ENCODE data around the gene MMP11.

MMP11 gene

DNA sequence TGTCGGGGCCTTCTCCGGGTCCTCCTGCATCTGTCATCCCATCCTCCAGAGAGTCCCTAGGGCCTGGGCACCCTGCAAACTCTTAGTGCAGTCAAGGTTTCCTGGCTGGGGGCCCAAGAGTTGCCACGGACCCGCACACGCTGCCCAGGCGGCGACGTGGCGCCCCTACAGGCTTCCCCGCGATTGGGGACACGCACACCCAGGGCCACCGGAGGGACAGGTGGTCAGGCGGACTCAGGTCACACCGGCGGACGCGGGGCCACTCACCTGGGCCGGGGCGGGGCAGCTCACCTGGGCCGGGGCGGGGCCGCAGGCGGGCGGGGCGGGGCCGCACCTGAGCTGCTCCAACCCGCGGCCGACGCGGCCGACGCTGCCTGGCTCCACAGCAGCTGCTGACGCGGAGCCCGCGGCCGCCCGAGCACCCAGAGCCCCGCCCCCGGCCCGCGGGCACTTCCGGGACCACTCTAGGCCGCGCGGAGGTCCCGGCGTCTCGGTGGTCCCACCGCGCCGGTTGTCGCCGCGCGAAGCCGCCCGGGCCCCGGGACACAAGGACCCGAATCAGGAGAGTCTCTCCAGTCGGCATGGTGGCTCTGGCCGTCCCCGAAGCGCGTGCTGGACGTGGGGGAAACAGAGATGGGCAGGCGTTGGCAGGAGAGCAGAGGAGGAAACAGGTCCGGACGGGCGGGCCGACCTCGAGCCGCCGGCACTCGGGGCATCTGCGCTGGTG, 21.8 kb upstream of the MMP11 start, which contains the start of gene ZNF70:
Gene ZNF70, minus strand, starts transcription at position 399 of the 727 bp plus-strand sequence. CDS start 5,972 bp downstream, outside the sequence.
- Histone ChIP-seq H3K36me3 (ENCODE audit: control insufficient read depth, insufficient read depth, low read length) (no peaks in the 10 kb centered on the region), H3K27ac (ENCODE audit: low read depth, low read length) (peak within 1 kb of the TSS; percentile 79), H3K9me3 (ENCODE audit: control insufficient read depth, insufficient read depth, low read length) (no peaks in the 10 kb centered on the region), H3K4me1 (ENCODE audit: control insufficient read depth, insufficient read depth, low read length) (peaks cover 4% of the 10 kb centered on the region; the same call in 1 of the 2 replicates), H3K27me3 (ENCODE audit: control insufficient read depth, insufficient read depth, low read length) (no peaks in the 10 kb centered on the region), H3K9ac (ENCODE audit: low read depth, low read length) (peak within 1 kb of the TSS; percentile 85), H3K4me3 (ENCODE audit: low read depth, low read length) (peak within 1 kb of the TSS; percentile 84)

- H3K4me1 ChIP-seq (ENCODE audit: control insufficient read depth, insufficient read depth, low read length) = peaks cover 4% of the 10 kb centered on the region; the same call in 1 of the 2 replicates
- peak overlapping the region; percentile 84 for H3K4me3 ChIP-seq (ENCODE audit: low read depth, low read length)
- peak overlapping the region; percentile 79 for H3K27ac ChIP-seq (ENCODE audit: low read depth, low read length)
- H3K36me3 ChIP-seq (ENCODE audit: control insufficient read depth, insufficient read depth, low read length) = no peaks in the 10 kb centered on the region
- H3K9me3 ChIP-seq (ENCODE audit: control insufficient read depth, insufficient read depth, low read length) = no peaks in the 10 kb centered on the region
- H3K27me3 ChIP-seq (ENCODE audit: control insufficient read depth, insufficient read depth, low read length) = no peaks in the 10 kb centered on the region
- peak overlapping the region; percentile 85 for H3K9ac ChIP-seq (ENCODE audit: low read depth, low read length)
Measured at GRCh38 chr22:23751441-23751996, 21.1 kb upstream of the MMP11 start.

DNA sequence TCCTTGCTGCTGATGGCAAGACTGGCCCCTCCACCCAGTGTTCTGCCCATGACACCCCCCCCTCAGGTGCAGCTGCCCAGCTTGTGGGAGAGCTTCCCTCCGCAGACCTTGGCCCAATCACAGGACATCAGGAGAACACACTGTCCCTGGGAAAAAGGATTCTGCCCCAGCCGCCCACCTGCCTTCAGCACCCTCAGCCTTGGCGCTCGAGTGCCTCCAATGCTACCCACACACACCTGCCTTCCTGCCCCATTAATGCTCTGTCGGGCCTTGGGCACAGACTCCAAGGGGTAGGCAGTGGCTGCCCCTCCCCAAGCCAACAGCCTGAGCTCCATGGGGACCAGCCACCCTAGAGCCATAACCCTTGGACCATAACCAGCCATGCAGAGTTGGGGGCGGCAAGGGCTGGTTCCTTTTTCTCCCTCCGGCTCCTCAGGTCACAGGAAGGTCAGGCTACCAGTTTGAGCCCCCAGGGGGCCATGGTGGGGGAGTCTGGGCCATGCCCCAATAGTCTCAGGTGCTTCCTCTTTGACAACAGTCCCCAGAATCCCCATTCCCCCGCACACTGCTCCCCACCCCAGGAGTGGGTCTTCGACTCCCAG, 20.5 kb upstream of the MMP11 start:
- Histone ChIP-seq H3K27ac (ENCODE audit: low read depth, low read length) (no peak overlapping the region), H3K9ac (ENCODE audit: low read depth, low read length) (no peak overlapping the region), H3K27me3 (ENCODE audit: control insufficient read depth, insufficient read depth, low read length) (no peaks in the 10 kb centered on the region), H3K4me3 (ENCODE audit: low read depth, low read length) (no peak overlapping the region), H3K36me3 (ENCODE audit: control insufficient read depth, insufficient read depth, low read length) (no peaks in the 10 kb centered on the region), H3K9me3 (ENCODE audit: control insufficient read depth, insufficient read depth, low read length) (no peaks in the 10 kb centered on the region), H3K4me1 (ENCODE audit: control insufficient read depth, insufficient read depth, low read length) (peaks cover 4% of the 10 kb centered on the region; the same call in 1 of the 2 replicates)

- H3K4me3 ChIP-seq (ENCODE audit: low read depth, low read length) = no peak overlapping the region
- no peak overlapping the region for H3K27ac ChIP-seq (ENCODE audit: low read depth, low read length)
Measured at GRCh38 chr22:23752750-23753149, 19.9 kb upstream of the MMP11 start.

GRCh38 chr22:23753385-23753784, 19.3 kb upstream of the MMP11 start:
- Histone ChIP-seq H3K27me3 (ENCODE audit: control insufficient read depth, insufficient read depth, low read length) (no peaks in the 10 kb centered on the region), H3K4me3 (ENCODE audit: low read depth, low read length) (no peak overlapping the region), H3K9me3 (ENCODE audit: control insufficient read depth, insufficient read depth, low read length) (no peaks in the 10 kb centered on the region), H3K36me3 (ENCODE audit: control insufficient read depth, insufficient read depth, low read length) (no peaks in the 10 kb centered on the region), H3K9ac (ENCODE audit: low read depth, low read length) (no peak overlapping the region), H3K27ac (ENCODE audit: low read depth, low read length) (no peak overlapping the region), H3K4me1 (ENCODE audit: control insufficient read depth, insufficient read depth, low read length) (peaks cover 4% of the 10 kb centered on the region; the same call in 1 of the 2 replicates)

More at GRCh38 chr22:23752750-23753149, 19.9 kb upstream of the MMP11 start:
- H3K27me3 ChIP-seq (ENCODE audit: control insufficient read depth, insufficient read depth, low read length) = no peaks in the 10 kb centered on the region
- H3K36me3 ChIP-seq (ENCODE audit: control insufficient read depth, insufficient read depth, low read length) = no peaks in the 10 kb centered on the region
- H3K4me1 ChIP-seq (ENCODE audit: control insufficient read depth, insufficient read depth, low read length) = peaks cover 4% of the 10 kb centered on the region; the same call in 1 of the 2 replicates
- no peak overlapping the region for H3K9ac ChIP-seq (ENCODE audit: low read depth, low read length)
- no peaks in the 10 kb centered on the region for H3K9me3 ChIP-seq (ENCODE audit: control insufficient read depth, insufficient read depth, low read length)

GRCh38 chr22:23754220-23754919, 18.3 kb upstream of the MMP11 start, which contains the start of gene VPREB3:
Gene VPREB3, minus strand, starts transcription at chr22:23754425. Its CDS starts 62 bp downstream, at chr22:23754363.
- Histone ChIP-seq H3K27me3 (ENCODE audit: control insufficient read depth, insufficient read depth, low read length) (no peaks in the 10 kb centered on the region), H3K4me1 (ENCODE audit: control insufficient read depth, insufficient read depth, low read length) (peaks cover 4% of the 10 kb centered on the region; the same call in 1 of the 2 replicates), H3K9me3 (ENCODE audit: control insufficient read depth, insufficient read depth, low read length) (no peaks in the 10 kb centered on the region), H3K27ac (ENCODE audit: low read depth, low read length) (no peak within 1 kb of the TSS), H3K9ac (ENCODE audit: low read depth, low read length) (no peak within 1 kb of the TSS), H3K4me3 (ENCODE audit: low read depth, low read length) (no peak within 1 kb of the TSS), H3K36me3 (ENCODE audit: control insufficient read depth, insufficient read depth, low read length) (no peaks in the 10 kb centered on the region)

GRCh38 chr22:23754980-23755636, 17.5 kb upstream of the MMP11 start:
- no peak overlapping the region for H3K9ac ChIP-seq (ENCODE audit: low read depth, low read length)
- H3K9me3 ChIP-seq (ENCODE audit: control insufficient read depth, insufficient read depth, low read length) = no peaks in the 10 kb centered on the region
- H3K27ac ChIP-seq (ENCODE audit: low read depth, low read length) = no peak overlapping the region
- no peaks in the 10 kb centered on the region for H3K27me3 ChIP-seq (ENCODE audit: control insufficient read depth, insufficient read depth, low read length)
- H3K36me3 ChIP-seq (ENCODE audit: control insufficient read depth, insufficient read depth, low read length) = no peaks in the 10 kb centered on the region
- no peak overlapping the region for H3K4me3 ChIP-seq (ENCODE audit: low read depth, low read length)
- H3K4me1 ChIP-seq (ENCODE audit: control insufficient read depth, insufficient read depth, low read length) = no peaks in the 10 kb centered on the region; the same call in 1 of the 2 replicates

DNA sequence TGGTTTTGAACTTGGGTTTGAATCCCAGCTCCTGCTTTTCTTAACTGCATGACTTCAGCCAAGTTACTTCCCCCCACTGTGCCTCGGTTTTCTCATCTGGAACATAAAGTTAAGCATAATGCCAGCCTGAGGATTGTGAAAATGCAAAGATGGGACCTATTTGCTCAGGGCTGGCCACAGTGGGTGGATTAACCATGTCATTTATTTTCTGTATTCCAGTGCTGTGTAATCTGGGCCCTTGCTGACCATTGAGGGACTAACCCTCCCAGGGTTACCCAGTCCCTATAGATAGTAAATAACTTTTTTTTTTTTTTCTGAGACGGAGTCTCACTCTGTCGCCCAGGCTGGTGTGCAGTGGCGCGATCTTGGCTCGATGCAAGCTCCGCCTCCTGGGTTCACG, 16.9 kb upstream of the MMP11 start:
- no peak overlapping the region for H3K9ac ChIP-seq (ENCODE audit: low read depth, low read length)
- no peak overlapping the region for H3K4me3 ChIP-seq (ENCODE audit: low read depth, low read length)
- no peaks in the 10 kb centered on the region for H3K9me3 ChIP-seq (ENCODE audit: control insufficient read depth, insufficient read depth, low read length)
- no peaks in the 10 kb centered on the region for H3K27me3 ChIP-seq (ENCODE audit: control insufficient read depth, insufficient read depth, low read length)
- no peaks in the 10 kb centered on the region; the same call in 1 of the 2 replicates for H3K4me1 ChIP-seq (ENCODE audit: control insufficient read depth, insufficient read depth, low read length)
- no peaks in the 10 kb centered on the region for H3K36me3 ChIP-seq (ENCODE audit: control insufficient read depth, insufficient read depth, low read length)
- H3K27ac ChIP-seq (ENCODE audit: low read depth, low read length) = no peak overlapping the region

DNA sequence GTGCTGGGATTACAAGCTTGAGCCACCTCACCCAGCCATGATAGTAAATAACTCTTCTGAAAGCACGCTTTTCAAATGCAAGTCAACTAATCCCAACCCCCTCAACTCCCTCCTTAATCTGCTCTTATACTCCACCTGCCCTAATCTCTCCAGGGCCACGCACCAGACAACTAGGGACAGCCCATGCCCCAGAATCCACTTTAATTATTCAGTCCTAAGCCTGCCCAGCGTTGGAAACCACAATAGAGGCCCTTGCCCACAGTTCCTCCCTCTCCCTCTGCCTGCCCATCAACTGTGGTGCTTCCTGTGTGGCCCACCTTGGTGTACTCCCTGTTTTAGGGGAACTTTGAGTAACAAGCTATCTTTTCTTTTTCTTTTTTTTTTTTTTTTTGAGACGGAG, 15.8 kb upstream of the MMP11 start:
- H3K4me1 ChIP-seq (ENCODE audit: control insufficient read depth, insufficient read depth, low read length) = no peaks in the 10 kb centered on the region
- H3K4me3 ChIP-seq (ENCODE audit: low read depth, low read length) = no peak overlapping the region
- H3K9me3 ChIP-seq (ENCODE audit: control insufficient read depth, insufficient read depth, low read length) = no peaks in the 10 kb centered on the region
- no peaks in the 10 kb centered on the region for H3K27me3 ChIP-seq (ENCODE audit: control insufficient read depth, insufficient read depth, low read length)
- H3K9ac ChIP-seq (ENCODE audit: low read depth, low read length) = no peak overlapping the region
- H3K27ac ChIP-seq (ENCODE audit: low read depth, low read length) = no peak overlapping the region
- H3K36me3 ChIP-seq (ENCODE audit: control insufficient read depth, insufficient read depth, low read length) = no peaks in the 10 kb centered on the region

DNA sequence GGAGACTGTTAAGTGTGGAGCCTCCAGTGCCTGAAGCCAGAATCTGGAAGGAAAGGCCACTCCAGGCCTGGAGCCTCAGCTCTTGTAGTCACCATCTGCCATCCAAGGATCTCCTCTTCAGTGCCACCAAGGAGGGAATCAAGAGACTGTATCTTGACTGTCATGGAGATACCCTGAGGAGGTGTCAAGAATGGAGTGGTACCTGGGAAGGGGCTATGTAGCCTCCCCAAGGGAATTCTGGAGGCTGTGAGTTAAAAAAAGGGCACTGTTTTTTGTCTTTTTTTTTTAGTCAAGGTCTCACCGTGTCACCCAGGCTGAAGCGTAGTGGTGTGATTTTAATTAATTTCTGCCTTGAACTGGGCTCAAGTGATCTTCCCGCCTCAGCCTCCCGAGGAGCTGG, 13.1 kb upstream of the MMP11 start:
- Histone ChIP-seq H3K27me3 (ENCODE audit: control insufficient read depth, insufficient read depth, low read length) (no peaks in the 10 kb centered on the region), H3K4me1 (ENCODE audit: control insufficient read depth, insufficient read depth, low read length) (peaks cover 17% of the 10 kb centered on the region), H3K9me3 (ENCODE audit: control insufficient read depth, insufficient read depth, low read length) (no peaks in the 10 kb centered on the region)

More for the DNA sequence above, 13.1 kb upstream of the MMP11 start:
- Histone ChIP-seq H3K27ac (ENCODE audit: low read depth, low read length) (no peak overlapping the region), H3K4me3 (ENCODE audit: low read depth, low read length) (no peak overlapping the region), H3K36me3 (ENCODE audit: control insufficient read depth, insufficient read depth, low read length) (peaks cover under 1% of the 10 kb centered on the region), H3K9ac (ENCODE audit: low read depth, low read length) (no peak overlapping the region)

Measured in HUES48 (cell line).